ENCODE measurements around the gene PTPRD.
"Not testable (repeated sequence)": the region's sequence is repeated elsewhere in the genome, so short reads cannot be mapped to it uniquely, and the experiment has no call there.

PTPRD gene

DNA sequence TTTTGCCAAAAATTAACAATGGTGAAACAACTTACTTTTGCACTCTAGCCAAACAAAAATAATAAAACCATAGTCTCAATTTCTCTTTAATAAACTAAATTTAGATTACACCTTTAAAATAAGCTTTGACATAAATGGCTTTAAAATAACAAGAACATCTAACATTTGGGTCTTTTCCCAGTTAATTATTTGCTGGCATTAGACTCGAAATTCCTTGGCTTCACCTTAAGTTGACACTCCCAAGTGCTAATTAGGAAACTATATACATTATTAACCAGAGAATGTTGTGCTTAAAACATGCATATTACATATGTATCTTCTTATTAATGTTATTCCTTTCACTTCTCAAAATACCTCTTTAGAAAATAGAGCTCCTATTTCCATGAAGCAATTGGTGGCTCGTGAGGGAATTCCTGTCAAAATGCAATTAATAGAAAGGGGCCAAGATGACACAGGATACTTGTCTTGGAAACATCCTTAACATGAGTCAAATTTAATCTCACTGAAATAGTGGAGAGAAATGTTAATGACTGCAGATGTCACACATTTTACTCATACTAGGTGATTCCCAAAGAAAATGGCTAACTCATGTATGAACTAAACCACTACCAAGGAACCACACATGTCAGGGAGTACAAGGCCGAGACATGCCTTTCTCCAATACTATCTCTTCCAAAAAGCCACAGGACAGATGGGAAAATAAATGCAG is 1880.3 kb downstream of the PTPRD start:
- DNase-seq, result no peak

DNA sequence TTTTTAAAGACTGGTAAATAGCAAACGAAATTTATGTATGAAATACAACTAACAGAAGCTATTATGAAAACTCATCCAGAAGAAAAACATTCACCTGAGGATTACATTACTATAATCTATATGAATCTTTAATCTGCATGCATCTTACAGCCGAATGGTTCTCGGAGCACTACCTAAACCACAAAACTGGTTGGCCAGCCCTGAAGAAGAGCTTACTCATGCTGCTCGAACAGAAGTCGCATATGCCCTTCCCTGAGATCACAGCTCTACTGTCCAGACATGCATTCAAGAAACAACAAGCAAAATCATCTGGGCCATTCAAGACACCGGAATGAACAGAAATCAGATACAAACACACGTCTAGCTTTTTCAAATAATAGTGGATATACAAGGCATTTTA is 1882.2 kb downstream of the PTPRD start:
- no peak for DNase-seq

DNA sequence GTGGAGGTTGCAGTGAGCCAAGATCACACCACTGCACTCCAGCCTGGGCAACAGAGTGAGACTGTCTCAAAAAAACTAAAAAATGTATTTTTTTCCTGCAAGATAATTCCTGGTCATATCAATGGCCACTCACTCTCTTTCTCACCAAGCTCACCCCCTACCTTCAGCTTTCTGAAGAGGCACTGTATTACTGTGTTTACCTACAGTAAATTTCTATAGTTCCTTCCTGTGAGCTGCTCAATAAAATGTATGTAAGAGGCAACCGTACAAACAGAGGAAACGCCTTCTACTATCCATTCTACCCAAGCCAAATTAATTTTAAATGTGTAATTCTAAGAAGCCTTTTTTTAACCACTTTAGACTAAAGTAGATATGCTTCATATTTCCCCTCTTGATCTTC is 1883.9 kb downstream of the PTPRD start:
- DNase-seq, result no peak

DNA sequence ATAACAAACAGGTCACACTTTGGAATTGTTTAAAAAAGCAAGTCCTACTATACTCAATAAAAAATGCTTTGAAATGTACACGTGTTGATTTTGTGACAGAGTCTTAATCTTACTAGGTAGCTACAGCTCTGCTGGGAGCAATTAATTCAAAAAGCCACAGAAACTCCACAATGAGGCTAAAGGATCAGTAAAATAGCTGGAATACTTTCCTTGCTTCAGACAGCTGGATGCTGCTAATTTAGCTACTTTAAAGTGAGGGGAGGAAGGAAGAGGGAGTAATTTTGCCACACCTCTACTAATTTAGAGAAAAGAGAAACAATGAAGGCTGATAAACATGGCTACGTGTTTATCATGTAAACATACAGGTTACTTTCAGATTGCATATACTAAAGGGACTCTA is 1885.6 kb downstream of the PTPRD start:
- no peak for DNase-seq

DNA sequence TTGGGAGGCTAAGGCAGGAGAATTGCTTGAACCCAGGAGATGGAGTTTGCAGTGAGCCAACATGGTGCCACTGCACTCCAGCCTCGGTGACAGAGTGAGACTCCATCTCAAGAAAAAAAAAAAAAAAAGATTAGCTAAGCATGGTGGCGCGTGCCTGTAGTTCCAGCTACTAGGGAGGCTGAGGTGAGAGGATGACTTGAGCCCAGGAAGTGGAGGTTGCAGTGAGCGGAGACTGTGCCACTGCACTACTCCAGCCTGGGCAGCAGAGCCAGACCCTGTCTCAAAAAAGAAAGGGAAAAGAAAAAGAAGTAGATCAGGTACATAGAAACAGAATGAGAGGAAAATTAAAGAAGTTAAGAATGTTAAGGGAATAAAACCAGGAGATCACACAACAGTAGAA is 1886.1 kb downstream of the PTPRD start:
- DNase-seq, result no peak

DNA sequence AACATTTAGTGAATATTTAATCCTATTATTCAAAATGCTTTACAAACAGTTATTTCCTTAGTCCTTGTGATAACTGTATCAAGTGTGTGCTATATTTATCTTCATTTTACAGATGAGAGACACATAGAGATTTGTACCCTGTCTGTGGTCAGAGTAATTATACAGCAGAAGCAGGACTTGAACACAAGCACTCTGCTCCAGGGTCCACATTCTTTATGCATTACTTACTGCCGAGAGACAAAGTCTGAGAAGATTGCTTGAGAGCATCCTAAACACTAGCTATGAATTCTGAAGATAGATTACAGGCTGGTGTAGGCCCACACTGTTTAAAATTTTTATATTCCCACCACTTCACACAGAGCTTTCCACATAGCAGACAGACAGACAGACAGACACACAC is 1887.2 kb downstream of the PTPRD start:
- DNase-seq, result no peak

DNA sequence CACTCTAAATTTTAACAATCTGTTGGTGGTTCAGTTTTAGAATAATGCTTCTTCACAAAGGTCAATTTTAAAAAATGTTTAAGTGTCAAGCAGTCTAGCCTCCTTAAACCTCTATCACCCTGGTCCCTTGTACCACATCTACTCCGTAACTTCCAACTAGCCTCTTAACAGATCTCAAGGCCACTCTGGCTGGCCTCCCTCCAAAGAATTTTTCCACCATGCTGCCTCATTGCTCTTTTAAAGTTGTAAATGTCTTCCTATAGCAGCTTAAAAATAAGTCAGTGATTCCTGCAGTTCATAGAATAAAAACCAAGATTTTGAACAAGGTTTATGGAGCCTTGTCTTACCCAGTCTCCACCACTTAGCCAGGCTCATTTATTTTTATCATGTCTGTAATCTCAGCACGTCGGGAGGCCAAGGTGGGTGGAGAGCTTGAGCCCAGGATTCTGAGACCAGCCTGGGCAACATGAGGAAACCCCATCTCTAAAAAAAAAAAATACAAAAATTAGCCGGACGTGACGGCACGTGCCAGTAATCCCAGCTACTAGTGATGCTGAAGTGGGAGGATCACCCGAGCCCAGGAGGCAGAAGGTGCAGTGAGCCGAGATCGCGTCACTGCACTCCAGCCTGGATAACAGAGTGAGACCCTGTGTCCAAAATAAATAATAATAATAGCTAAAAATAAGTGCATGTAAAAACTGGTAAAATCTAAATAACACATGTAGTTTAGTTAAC is 1888.4 kb downstream of the PTPRD start:
- no peak for DNase-seq

DNA sequence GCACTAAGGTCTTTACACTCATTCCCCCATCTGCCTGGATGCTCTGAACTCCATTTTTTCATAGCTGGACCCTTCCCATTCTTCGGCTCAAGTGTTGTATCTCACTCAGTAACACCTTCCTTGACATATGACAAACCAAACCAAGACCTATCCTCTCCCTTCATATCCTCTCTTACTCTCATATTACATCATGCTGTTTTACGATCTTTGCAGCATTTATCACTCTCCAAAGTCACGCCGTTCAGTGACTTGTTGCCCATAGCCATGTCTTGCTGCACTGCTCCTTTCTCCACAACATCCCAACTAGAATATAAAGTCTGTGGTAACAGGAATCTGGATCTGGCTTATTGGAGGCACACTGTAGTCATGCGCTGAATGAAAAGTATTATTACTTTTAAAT is 1889.6 kb downstream of the PTPRD start:
- DNase-seq, result no peak

DNA sequence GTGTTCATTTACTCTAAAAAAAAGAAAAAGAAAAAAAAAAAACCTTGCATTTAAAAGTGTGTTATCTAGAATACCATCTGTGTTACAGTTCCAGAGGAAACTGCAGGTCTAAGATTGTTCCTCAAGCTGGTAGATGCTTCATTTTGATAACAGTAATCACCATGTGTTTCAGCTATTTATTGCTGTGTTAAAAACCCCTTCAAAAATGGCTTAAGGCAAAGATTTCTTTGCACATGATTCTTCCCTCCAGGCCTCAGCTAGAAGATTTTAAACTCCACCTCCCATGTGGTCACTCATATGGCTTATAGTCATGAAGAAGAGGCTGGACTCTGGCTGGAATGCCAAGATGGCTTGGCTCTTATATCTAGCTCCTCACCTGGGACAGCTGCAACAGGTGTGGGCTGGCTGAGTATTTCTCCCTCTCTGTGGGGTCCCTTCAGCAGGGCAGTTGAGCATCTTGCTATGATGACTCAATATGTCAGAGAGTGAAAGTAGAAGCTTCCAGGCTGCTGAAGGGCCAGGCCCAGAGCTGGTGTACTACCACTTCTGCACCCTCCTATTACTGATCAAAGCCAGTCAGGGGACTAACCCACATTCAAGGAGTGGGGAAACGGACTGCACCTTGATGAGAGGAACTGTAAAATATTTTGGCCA is 1892.8 kb downstream of the PTPRD start:
- DNase-seq, result no peak

DNA sequence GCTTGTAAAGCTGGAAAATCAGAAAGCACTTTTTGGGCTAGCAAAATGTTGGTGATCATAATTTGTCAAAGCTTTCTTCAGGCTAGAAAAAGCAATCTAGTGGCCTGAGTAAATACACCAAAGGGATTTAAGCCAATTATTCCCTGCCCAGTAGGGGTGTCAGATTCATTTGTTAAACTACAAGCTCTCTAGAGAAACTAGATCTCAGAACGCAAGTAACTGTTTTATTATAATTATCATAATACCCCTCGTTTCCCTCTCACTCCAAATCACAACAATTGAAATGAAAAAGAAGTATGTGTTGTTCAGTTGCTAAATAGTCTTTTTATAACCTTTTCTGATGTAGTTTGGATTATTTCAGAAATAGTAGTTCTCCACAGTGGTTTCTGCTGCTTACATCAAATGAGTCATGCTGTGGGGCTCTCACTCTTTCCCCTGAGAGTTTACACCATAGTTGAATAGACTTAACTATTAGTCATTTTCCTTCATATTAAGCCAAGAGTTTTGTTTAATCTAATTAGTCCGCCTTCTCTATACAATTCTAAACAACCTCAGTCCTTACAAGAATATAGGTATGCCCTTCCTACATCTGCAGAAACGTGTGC is 1894.6 kb downstream of the PTPRD start:
- no peak for DNase-seq

DNA sequence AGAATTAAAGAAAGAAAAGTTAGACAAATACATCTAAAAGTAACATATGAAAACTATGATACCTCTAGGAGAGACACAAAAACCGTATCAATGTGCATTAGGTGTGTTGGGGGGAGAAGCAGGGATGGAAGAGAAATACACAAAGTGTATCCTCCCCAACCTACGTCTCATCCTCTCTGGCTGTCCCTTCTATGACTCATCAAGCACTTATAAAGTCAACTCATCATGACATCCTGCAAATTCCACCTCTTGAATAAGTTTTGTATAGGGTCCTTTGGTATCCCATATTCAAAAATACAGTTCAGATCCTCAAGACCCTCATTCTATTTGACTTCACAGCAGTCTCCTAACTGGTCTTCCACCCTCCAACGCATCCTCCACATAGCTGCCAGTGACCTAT is 1895.7 kb downstream of the PTPRD start:
- no peak for DNase-seq

DNA sequence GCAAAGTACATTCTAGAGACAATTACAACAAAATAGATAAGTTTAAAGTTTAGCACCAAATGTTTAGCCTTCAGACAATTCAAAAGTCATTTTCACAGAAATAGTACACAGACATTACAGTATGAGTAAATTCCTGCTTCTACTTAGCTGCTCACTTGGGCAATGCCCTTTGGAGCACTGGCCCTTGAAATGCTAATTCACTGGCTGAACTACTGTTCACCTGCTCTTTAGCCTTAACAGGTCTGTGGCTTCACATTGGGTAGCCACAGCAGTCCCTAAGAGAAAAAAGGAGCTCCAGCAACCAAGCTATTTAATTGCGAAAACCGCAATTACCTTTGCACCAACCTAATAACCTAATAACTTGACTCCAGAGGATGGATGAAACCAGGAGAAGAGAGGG is 1897.0 kb downstream of the PTPRD start:
- no peak for DNase-seq

DNA sequence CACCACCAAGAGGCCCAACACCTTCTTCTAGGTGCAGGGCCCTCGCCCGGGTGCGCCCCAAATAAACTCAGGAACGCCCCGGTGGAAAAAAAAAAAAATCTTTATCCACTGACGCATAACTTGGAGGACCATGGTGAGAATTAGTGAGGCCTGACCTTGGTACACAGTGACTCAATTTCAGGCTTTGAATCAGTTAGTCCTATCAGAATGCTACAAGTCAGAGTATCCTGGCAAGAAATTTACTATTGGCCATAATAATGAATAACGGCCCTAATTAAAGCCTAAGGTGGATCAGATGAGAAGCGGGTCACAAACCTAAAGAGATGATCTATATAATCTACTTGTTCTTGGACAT is 1899.0 kb downstream of the PTPRD start:
- no peak for DNase-seq

DNA sequence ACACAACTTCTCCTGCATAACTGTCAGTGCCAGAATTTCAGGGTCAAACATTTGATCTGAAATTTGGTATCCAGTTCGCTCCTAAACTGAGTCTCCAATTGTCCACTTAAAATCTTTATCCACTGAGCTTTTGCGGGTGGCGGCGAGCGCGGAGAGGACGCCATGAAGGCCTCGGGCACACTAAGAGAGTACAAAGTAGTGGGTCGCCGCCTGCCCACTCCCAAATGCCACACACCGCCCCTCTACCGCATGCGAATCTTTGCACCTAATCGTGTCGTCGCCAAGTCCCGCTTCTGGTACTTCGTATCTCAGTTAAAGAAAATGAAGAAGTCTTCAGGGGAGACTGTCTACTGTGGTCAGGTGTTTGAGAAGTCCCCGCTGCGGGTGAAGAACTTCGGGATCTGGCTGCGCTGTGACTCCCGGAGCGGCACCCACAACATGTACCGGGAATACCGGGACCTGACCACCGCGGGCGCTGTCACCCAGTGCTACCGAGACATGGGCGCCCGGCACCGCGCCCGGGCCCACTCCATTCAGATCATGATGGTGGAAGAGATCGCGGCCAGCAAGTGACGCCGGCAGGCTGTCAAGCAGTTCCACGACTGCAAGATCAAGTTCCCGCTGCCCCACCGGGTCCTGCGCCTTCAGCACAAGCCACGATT is 1899.5 kb downstream of the PTPRD start:
- DNase-seq, result no peak

DNA sequence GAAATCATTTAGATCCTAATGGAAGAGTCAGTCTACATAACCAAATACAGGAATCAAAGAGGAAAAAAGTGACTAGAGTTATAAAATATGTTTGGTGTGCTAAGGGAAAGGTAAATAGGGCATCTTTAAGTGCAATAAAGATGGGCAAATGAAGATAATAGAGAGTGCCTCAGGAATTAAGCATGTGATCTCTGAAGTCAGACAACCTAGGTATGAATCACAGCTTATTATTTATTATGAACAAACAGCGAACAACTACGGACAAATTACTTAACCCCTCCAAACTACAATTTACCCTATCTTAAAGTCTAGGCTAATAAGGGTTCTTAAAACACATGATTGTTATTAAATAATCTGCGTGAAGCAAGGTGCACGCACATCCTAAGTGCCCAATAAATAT is 1903.1 kb downstream of the PTPRD start:
- DNase-seq, result no peak

DNA sequence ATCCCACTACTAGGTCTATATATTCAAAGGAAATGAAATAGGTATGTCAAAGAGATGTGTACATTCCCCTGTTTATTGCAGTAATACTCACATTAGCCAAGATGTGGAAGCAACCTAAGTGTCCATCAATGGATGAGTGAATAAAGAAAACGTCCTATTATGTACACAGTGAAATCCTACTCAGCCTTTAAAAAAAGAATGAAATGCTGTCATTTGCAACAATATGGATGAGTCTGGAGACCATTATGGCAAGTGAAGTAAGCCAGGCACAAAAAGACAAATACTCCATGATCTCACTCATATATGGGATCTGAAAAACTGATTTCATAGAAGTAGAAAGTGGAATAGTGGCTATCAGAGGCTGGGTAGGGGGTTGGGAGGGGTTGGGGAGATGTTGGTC is 1904.1 kb downstream of the PTPRD start:
- no peak for DNase-seq

DNA sequence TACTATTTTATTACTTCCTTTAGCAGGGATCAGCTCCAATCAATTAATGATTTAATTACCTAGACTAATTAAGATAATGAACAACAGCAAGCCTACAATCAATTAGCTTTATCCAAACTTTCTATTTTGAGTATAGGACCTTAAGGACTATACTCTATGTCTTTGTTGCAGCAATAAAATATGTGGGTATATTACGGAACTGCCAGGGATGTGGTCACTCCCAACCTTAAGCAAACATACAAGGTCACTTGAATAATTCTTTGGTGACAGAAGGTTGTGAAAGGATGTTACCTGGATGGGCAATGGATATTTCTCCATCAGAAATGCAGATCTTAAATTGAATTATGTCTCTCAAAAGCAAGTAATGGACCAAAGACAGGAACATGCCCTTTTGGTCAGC is 1905.8 kb downstream of the PTPRD start:
- DNase-seq, result no peak

DNA sequence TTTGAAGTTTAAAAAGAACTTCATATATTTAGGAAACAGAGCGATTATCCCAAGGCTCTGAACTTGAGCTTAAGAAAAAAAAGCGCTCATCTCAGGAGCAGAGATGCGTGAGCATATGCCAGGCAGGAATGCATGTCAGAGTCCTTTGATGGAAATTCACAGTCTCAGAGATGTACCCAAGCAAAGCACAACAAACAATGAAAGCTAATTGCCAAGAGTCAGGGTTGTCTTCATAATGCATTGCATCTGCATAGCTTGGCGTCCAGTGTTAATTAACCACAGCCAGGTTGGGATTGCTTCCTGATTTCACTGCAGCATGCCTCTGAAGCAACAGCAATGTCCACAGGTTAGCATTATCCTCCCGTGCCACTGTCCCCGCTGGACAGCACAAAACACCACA is 1906.3 kb downstream of the PTPRD start:
- no peak for DNase-seq

DNA sequence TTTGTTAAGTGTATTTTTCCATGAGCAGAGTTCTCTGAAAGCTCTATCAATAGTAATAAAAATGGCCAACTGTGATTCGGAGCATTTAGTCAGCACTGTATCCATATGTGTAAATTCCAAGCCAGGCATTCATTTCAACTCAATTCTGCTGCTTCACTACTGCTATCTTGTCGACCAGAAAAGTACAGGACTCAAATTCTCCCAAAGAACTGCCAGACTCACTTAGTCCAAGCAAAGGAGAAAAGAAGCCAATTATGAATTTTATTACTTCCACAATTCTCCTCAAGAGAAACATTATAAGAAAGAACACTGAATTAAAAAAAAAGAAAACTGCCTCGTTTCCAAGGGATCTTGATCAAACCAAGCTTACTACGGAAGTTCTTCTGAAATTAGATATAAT is 1906.9 kb downstream of the PTPRD start:
- DNase-seq, result no peak

DNA sequence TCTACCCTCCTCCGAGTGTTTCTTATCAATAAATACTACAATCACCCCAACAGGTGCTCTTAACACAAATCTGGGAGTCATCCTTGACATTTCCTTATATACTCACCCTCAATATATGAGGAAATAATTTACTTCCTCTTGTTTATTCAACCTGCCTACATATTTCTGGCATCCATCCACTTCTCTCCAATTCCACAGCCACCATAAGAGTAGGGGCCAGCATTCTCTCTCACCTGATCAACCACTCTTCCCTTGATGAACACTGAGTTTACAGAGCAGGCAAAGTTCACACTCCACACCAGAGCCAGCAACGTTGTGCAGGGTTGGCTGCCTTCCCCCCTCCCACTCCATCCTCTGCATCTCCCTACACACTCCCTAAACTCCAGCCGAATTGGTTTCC is 1908.9 kb downstream of the PTPRD start:
- DNase-seq, result no peak

DNA sequence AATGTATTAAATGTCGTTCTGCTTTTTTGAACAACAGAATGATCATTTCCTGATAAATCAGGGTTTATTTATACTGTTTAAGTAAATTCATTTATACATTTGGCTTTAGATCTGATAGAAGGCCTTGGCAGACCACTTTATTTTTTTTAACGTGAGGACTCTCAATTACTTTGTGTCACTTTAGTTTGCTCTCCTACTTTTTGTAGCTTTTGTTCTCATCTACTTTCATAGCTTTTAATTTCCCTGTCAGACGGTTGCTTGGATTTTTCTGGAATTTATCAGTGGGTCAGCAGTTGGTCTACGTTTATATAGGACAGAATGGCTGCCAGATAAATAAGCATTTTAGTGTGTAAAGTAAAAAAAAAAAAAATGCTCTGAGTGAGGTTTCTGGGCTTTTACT is 1910.9 kb downstream of the PTPRD start:
- DNase-seq, result no peak

DNA sequence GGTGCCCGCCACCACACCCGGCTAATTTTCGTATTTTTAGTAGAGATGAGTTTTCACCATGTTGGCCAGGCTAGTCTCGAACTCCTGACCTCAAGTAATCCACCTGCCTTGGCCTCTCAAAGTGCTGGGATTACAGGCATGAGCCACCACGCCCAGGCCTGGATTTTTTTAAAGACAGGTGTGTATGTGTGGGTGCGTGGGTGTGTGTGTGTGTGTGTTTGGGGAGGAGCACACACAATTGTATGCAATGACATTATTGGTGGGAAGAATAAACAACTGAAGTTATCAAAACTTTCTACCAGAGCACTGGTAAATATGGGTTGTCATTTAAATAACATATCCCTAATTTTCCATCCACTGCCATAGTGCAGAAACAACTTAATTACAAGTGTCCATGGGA is 1915.2 kb downstream of the PTPRD start:
- not testable (repeated sequence) for DNase-seq

DNA sequence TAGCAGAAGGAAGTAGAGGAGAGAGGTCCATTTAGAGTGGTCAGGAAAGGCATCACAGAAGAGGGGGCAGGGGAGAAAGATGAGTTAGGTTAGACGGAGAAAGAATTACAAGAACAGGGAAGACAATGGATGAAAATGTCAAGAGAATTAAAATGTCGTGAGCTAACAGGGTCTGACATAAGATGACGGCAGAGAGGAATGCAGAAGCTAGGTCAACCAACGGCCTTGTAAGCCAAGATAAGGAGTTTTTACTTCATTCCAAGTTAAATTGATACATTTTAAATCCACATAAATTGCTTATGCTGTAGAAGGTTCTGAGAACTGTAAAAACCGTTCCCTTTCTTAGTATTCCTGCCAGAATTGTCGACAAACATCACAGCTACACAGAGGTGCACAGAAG is 1916.3 kb downstream of the PTPRD start:
- DNase-seq, result no peak

Data from stimulated activated CD4-positive, alpha-beta T cell treated with anti-CD3 and anti-CD28 coated beads, Interleukin-2, amount 100 ng/mL, for 24 hours (primary cell).